PFSK-1 (cell line): ENCODE data around the gene OR10J1.

Experiments
- FOXP2 ChIP-seq: optimal IDR thresholded peaks from 2 replicates; pipeline ENCODE3; 2011; ENCODE audit warnings: borderline replicate concordance, control low read depth, inconsistent platforms; ENCODE audit not compliant: insufficient read depth; ENCODE audit errors: extremely low read length, extremely low read depth
- POLR2AphosphoS5 ChIP-seq: IDR thresholded peaks from 2 replicates; pipeline ENCODE4 v1.6.1; 2012; ENCODE audit warnings: low read depth, mild to moderate bottlenecking, control low read depth, low read length, moderate library complexity
- REST ChIP-seq, 2 experiments: IDR thresholded peaks; 2 replicates each; pipeline versions ENCODE4 v1.6.1 to v1.8.0; 2011 to 2012; ENCODE audit warnings: low read depth in 2 of 2, low read length in 2 of 2, control low read depth in 1 of 2, inconsistent platforms in 1 of 2, mild to moderate bottlenecking in 1 of 2, moderate library complexity in 1 of 2; ENCODE audit not compliant: insufficient read depth in 1 of 2
- SIN3A ChIP-seq: IDR thresholded peaks from 2 replicates; pipeline ENCODE4 v1.6.1; 2012; ENCODE audit warnings: mild to moderate bottlenecking, low read length, moderate library complexity, borderline replicate concordance; ENCODE audit not compliant: insufficient read depth
- TAF1 ChIP-seq: IDR thresholded peaks from 2 replicates; pipeline ENCODE4 v1.6.1; 2012; ENCODE audit warnings: low read length, control low read depth, borderline replicate concordance; ENCODE audit not compliant: insufficient read depth

The OR10J1 gene

GRCh38 chr1:159443066-159443750, 3.7 kb downstream of the OR10J1 start:
- TF ChIP-seq SIN3A (no peak), REST (IDR thresholded peaks at IDR 0.05; ENCODE audit: insufficient read depth in 1 of 2, low read depth in 2 of 2, low read length in 2 of 2) (no peak), POLR2AphosphoS5 (no peak), TAF1 (no peak), FOXP2 (no peak)

GRCh38 chr1:159444511-159444910, 5.0 kb downstream of the OR10J1 start:
- no peak for TF ChIP-seq TAF1
- no peak for TF ChIP-seq POLR2AphosphoS5
- TF ChIP-seq REST (IDR thresholded peaks at IDR 0.05; ENCODE audit: insufficient read depth in 1 of 2, low read depth in 2 of 2, low read length in 2 of 2), result no peak
- TF ChIP-seq FOXP2, result no peak
- TF ChIP-seq SIN3A, result no peak

- TF ChIP-seq TAF1 (no peak), POLR2AphosphoS5 (no peak), FOXP2 (no peak), REST (IDR thresholded peaks at IDR 0.05; ENCODE audit: insufficient read depth in 1 of 2, low read depth in 2 of 2, low read length in 2 of 2) (no peak), SIN3A (no peak)
Measured at GRCh38 chr1:159448181-159448580, 8.7 kb downstream of the OR10J1 start.

GRCh38 chr1:159459551-159459950, 20.0 kb downstream of the OR10J1 start:
- TF ChIP-seq POLR2AphosphoS5 (no peak), TAF1 (no peak), SIN3A (no peak), REST (IDR thresholded peaks at IDR 0.05; ENCODE audit: insufficient read depth in 1 of 2, low read depth in 2 of 2, low read length in 2 of 2) (no peak), FOXP2 (no peak)

GRCh38 chr1:159465191-159465603, 25.7 kb downstream of the OR10J1 start:
- no peak for TF ChIP-seq TAF1
- TF ChIP-seq REST (IDR thresholded peaks at IDR 0.05; ENCODE audit: insufficient read depth in 1 of 2, low read depth in 2 of 2, low read length in 2 of 2), result no peak
- TF ChIP-seq POLR2AphosphoS5, result no peak
- no peak for TF ChIP-seq SIN3A
- TF ChIP-seq FOXP2, result no peak
